IMR-90 (cell line): ENCODE results near the gene SH3RF3. TPM values are rescaled to one million over a fixed set of nuclear protein-coding genes. Genes with fewer than 3 reads are reported as not detected.

ENCODE experiments used
- ATAC-seq: fragments of 200-7000 bp; cut with Tn5 transposase; 2 replicates; pipeline ENCODE4 v1.9.1; 2020; ENCODE audit warnings: low read depth, mild to moderate bottlenecking, moderate library complexity
- BruUV-seq: library from RNA; stranded (reverse); fragments of 400-500 nt; replicated peaks from 2 replicates; lab custom pipeline; 2021; lab: Mats Ljungman, UMichigan
- CTCF ChIA-PET: fragments of 300-600 bp; formaldehyde crosslinking; extraction: SDS; loops from one replicate; lab custom pipeline; 2021; ENCODE audit warnings: antibody characterized with exemption; lab: Yijun Ruan, JAX
- POLR2A ChIA-PET: fragments of 300-600 bp; sonication (Branson Sonifier 250); formaldehyde crosslinking; loops from one replicate; lab custom pipeline; 2022; ENCODE audit warnings: antibody characterized with exemption; ENCODE audit not compliant: unreplicated experiment; lab: Charles Lee
- DNase-seq: peaks from one replicate; pipeline ENCODE4 v3.0.0; 2013
- H2AFZ ChIP-seq: replicated peaks from 2 replicates; pipeline ENCODE3; 2013; ENCODE audit warnings: low read length, mild to moderate bottlenecking; ENCODE audit not compliant: poor library complexity
- H2AK5ac ChIP-seq: 2 replicates; pipeline ENCODE4 v1.6.1; 2013; ENCODE audit warnings: low read depth, low read length, inconsistent platforms
- H2AK9ac ChIP-seq: replicated peaks from 2 replicates; pipeline ENCODE3; 2013; ENCODE audit warnings: mild to moderate bottlenecking, low read depth, low read length, moderate library complexity; ENCODE audit not compliant: poor library complexity
- H2BK120ac ChIP-seq: 2 replicates; pipeline ENCODE4 v1.6.1; 2013; ENCODE audit warnings: low read depth, low read length, inconsistent platforms
- H2BK15ac ChIP-seq: 3 replicates; pipeline ENCODE4 v1.6.1; 2013; ENCODE audit warnings: low read depth, low read length, inconsistent platforms
- H2BK20ac ChIP-seq: 2 replicates; pipeline ENCODE4 v1.6.1; 2013; ENCODE audit warnings: low read depth, mild to moderate bottlenecking, inconsistent platforms, low read length, moderate library complexity
- H2BK5ac ChIP-seq: 2 replicates; pipeline ENCODE4 v1.6.1; 2013; ENCODE audit warnings: mild to moderate bottlenecking, low read depth, low read length, inconsistent platforms; ENCODE audit not compliant: poor library complexity, severe bottlenecking
- H3K14ac ChIP-seq: replicated peaks from 2 replicates; pipeline ENCODE4 v1.6.1; 2013; ENCODE audit warnings: low read depth, low read length, inconsistent platforms
- H3K18ac ChIP-seq: 2 replicates; pipeline ENCODE4 v1.6.1; 2013; ENCODE audit warnings: low read depth, low read length, control low read depth
- H3K23ac ChIP-seq: 2 replicates; pipeline ENCODE4 v1.6.1; 2013; ENCODE audit warnings: low read depth, low read length, inconsistent platforms
- H3K27ac ChIP-seq: 2 replicates; pipeline ENCODE4 v1.5.1; 2013; ENCODE audit warnings: mild to moderate bottlenecking, control low read depth, low read length; ENCODE audit not compliant: insufficient read depth
- H3K27me3 ChIP-seq: 2 replicates; pipeline ENCODE4 v1.6.1; 2013; ENCODE audit warnings: low read length; ENCODE audit not compliant: control insufficient read depth, insufficient read depth
- H3K36me3 ChIP-seq: 2 replicates; pipeline ENCODE4 v1.6.1; 2013; ENCODE audit warnings: low read length, mixed read lengths; ENCODE audit not compliant: control insufficient read depth, insufficient read depth
- H3K4ac ChIP-seq: 2 replicates; pipeline ENCODE4 v1.6.1; 2013; ENCODE audit warnings: low read depth, low read length, inconsistent platforms
- H3K4me1 ChIP-seq: 2 replicates; pipeline ENCODE4 v1.6.1; 2013; ENCODE audit warnings: low read length, mixed read lengths; ENCODE audit not compliant: control insufficient read depth, insufficient read depth
- H3K4me2 ChIP-seq: 2 replicates; pipeline ENCODE4 v1.6.1; 2013; ENCODE audit warnings: low read depth, mild to moderate bottlenecking, control low read depth, low read length, moderate library complexity
- H3K4me3 ChIP-seq: 2 replicates; pipeline ENCODE4 v1.5.1; 2013; ENCODE audit warnings: low read depth, mild to moderate bottlenecking, control low read depth, low read length, moderate library complexity; ENCODE audit not compliant: insufficient read depth
- H3K56ac ChIP-seq: 2 replicates; pipeline ENCODE4 v1.6.1; 2013; ENCODE audit warnings: low read length, inconsistent platforms; ENCODE audit not compliant: insufficient read depth; ENCODE audit errors: extremely low read depth
- H3K79me1 ChIP-seq, 2 experiments: 2 replicates each; pipeline ENCODE4 v1.6.1; 2013; ENCODE audit warnings: low read length in 2 of 2, inconsistent platforms in 1 of 2, low read depth in 1 of 2
- H3K9ac ChIP-seq: 2 replicates; pipeline ENCODE4 v1.6.1; 2013; ENCODE audit warnings: low read depth, low read length, control low read depth
- H3K9me1 ChIP-seq: 2 replicates; pipeline ENCODE4 v1.6.1; 2013; ENCODE audit warnings: low read length, inconsistent platforms; ENCODE audit not compliant: insufficient read depth
- H3K9me3 ChIP-seq: 2 replicates; pipeline ENCODE4 v1.6.1; 2013; ENCODE audit warnings: low read length; ENCODE audit not compliant: control insufficient read depth, insufficient read depth
- H4K20me1 ChIP-seq: 2 replicates; pipeline ENCODE4 v1.6.1; 2013; ENCODE audit warnings: low read length, inconsistent platforms; ENCODE audit not compliant: insufficient read depth
- H4K5ac ChIP-seq: 2 replicates; pipeline ENCODE4 v1.6.1; 2013; ENCODE audit warnings: mild to moderate bottlenecking, low read depth, low read length, control low read depth
- H4K8ac ChIP-seq, 2 experiments: 2 replicates each; pipeline ENCODE4 v1.6.1; 2013; ENCODE audit warnings: low read depth in 2 of 2, low read length in 2 of 2, control low read depth in 1 of 2, inconsistent platforms in 1 of 2
- H4K91ac ChIP-seq: 2 replicates; pipeline ENCODE4 v1.6.1; 2013; ENCODE audit warnings: low read depth, low read length, inconsistent platforms; ENCODE audit not compliant: insufficient read depth
- BHLHE40 ChIP-seq: fragments of 150-350 bp; IDR thresholded peaks from 2 replicates; pipeline ENCODE4 v1.6.1; 2016; ENCODE audit warnings: mild to moderate bottlenecking, low read depth, low read length
- CEBPB ChIP-seq: IDR thresholded peaks from 2 replicates; pipeline ENCODE4 v1.6.1; 2012; ENCODE audit warnings: low read depth, low read length, improper control_type of control experiment
- WGBS, 2 experiments: methylation state at CpG; one replicate each; pipeline versions ENCODE4 v1.1.5 to v1.1.7; 2013; ENCODE audit warnings: missing lambda C conversion rate in 2 of 2; ENCODE audit not compliant: insufficient read length in 1 of 2; ENCODE audit errors: extremely low coverage in 2 of 2; 5-methylcytosine and 5-hydroxymethylcytosine counted together
- dilution Hi-C: fragments of 300-500 bp; cut with HindIII; formaldehyde crosslinking; loops from one replicate; pipeline ENCODE4 v1.14.3; 2018; ENCODE audit warnings: low sequenced_read_pairs; ENCODE audit not compliant: unreplicated experiment
- in situ Hi-C: fragments of 300-500 bp; cut with MboI; formaldehyde crosslinking; loops from 3 replicates; pipeline ENCODE4 v1.14.3; 2019; ENCODE audit warnings: low sequenced_read_pairs, inconsistent platforms, mixed read lengths
- intact Hi-C: fragments of 100-400 bp; cut with micrococcal nuclease; formaldehyde crosslinking; loops from 2 replicates; pipeline ENCODE4 v1.10.0; 2022
- polyA plus RNA-seq, 3 experiments: library from polyadenylated mRNA; depleted of rRNA; stranded (reverse); fragments of >200 nt; gene quantifications; 2 replicates each; pipeline ENCODE4 v1.2.3, GENCODE V29; 2012; ENCODE audit warnings: low replicate concordance in 1 of 3
- total RNA-seq: library from RNA; depleted of rRNA; stranded (reverse); fragments of >200 nt; gene quantifications from 2 replicates; pipeline ENCODE4 v1.2.3, GENCODE V29; 2012
- TF ChIP-seq, protein P1 (sequence below): fragments of 150-350 bp; IDR thresholded peaks from 2 replicates; pipeline ENCODE4 v1.6.1; 2017; ENCODE audit warnings: mild to moderate bottlenecking, antibody characterized with exemption, low read length, low read depth

Gene SH3RF3
- total and polyA plus RNA-seq, 2 of the 4 experiments (the other 2 are of a cell fraction), result 3.4 to 5.3 TPM

DNA sequence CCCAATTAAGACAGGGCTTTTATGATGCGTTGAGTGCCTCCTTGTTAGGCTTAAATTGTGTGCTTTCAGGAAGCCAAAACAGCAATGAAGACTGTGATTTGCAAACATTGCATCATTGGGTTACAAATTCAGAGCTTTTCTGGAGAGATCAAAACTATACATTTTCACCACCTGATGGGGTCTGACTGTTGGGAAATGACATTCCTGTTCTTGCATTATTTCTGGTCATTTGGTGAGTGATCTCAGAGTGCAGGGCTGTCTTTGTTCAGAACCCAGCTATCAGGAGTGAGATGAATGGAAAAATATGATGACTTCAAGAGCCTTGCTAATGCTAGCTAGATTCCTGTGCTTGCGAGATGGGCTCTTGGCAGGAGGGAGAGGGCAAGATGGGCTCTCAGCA, 39.1 kb downstream of the SH3RF3 start:
- TF ChIP-seq, protein P1, sequence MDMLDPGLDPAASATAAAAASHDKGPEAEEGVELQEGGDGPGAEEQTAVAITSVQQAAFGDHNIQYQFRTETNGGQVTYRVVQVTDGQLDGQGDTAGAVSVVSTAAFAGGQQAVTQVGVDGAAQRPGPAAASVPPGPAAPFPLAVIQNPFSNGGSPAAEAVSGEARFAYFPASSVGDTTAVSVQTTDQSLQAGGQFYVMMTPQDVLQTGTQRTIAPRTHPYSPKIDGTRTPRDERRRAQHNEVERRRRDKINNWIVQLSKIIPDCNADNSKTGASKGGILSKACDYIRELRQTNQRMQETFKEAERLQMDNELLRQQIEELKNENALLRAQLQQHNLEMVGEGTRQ, result no peak
- TF ChIP-seq BHLHE40 (no peak), CEBPB (peak; percentile 75)
- CTCF ChIA-PET, result no interaction called here
- ATAC-seq (no peak), DNase-seq (peak; percentile 52)
- H3K27me3 ChIP-seq, result no peaks in the 10 kb centered on the region
- H2BK15ac ChIP-seq, result peak overlapping the region; percentile 82; the same call in 2 of the 3 replicates
- in situ Hi-C loops, result no loop called here
- peaks cover 43% of the 10 kb centered on the region for H3K4me1 ChIP-seq
- peak overlapping the region; percentile 76 for H3K23ac ChIP-seq
- POLR2A ChIA-PET, result no interaction called here
- H3K4ac ChIP-seq, result peak overlapping the region; percentile 85
- no peak overlapping the region; the same call in 1 of the 2 replicates for H3K4me2 ChIP-seq
- H2AFZ ChIP-seq, result no peak overlapping the region
- dilution Hi-C loops, result no loop called here
- no peak overlapping the region for H2AK9ac ChIP-seq
- H3K9ac ChIP-seq, result 0 out of 2 replicates have a peak overlapping the region, but pooled peaks have one; percentile 18
- WGBS, 2 experiments, result 100% methylated on average over 1 of the region's 2 CpGs; no CpG with 5 or more reads in 1 of the 2 experiments
- H3K56ac ChIP-seq, result no peak overlapping the region
- no peaks in the 10 kb centered on the region for H3K9me3 ChIP-seq
- no peaks in the 10 kb centered on the region for H3K36me3 ChIP-seq
- H3K18ac ChIP-seq, result peak overlapping the region; percentile 27
- H2BK5ac ChIP-seq, result peak overlapping the region; percentile 60
- peak overlapping the region; percentile 65 for H3K27ac ChIP-seq
- H3K9me1 ChIP-seq, result peaks cover 40% of the 10 kb centered on the region
- peak overlapping the region; percentile 81 for H3K14ac ChIP-seq
- peak overlapping the region; percentile 86 for H4K91ac ChIP-seq
- peaks cover 26 to 75% of the 10 kb centered on the region in 2 experiments for H3K79me1 ChIP-seq
- peak overlapping the region in 1 of 2 experiments; percentile 59; a peak in 2 of 4 replicates for H4K8ac ChIP-seq
- BruUV-seq, result no TSS peak
- peak overlapping the region; percentile 91 for H2BK20ac ChIP-seq
- peak overlapping the region; percentile 97 for H2AK5ac ChIP-seq
- peaks cover 19% of the 10 kb centered on the region for H4K20me1 ChIP-seq
- no peak overlapping the region for H3K4me3 ChIP-seq
- H4K5ac ChIP-seq, result peak overlapping the region; percentile 75
- H2BK120ac ChIP-seq, result peak overlapping the region; percentile 86
- intact Hi-C loops, result loop anchor here (5.0 kb wide), 1 partner anchor 279 kb away; no protein-coding TSS in a partner anchor
